ENCODE data around the gene KLK15.
"Not testable (repeated sequence)": the region's sequence is repeated elsewhere in the genome, so short reads cannot be mapped to it uniquely, and the experiment has no call there.

KLK15 gene

DNA sequence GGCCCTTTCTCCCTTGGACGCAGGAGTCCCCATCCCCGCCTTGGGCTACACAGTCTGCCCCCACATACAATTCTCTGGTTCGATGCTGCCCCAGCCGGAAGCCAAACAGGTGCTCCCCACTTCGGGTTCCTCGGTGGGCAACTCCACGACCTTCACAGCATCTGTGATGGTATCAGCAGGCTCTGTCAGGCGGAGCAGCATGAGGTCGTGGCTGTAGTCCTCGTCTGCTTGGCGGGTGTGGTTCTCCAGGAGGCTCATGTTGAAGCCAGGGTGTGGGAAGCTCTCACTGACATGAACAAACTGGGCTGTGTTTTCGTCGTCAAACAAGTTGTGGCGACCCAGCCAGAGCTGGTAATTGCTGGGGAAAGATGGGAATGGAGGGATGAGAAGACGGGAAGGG lies 13.3 kb downstream of the KLK15 start:
- no peak for DNase-seq

DNA sequence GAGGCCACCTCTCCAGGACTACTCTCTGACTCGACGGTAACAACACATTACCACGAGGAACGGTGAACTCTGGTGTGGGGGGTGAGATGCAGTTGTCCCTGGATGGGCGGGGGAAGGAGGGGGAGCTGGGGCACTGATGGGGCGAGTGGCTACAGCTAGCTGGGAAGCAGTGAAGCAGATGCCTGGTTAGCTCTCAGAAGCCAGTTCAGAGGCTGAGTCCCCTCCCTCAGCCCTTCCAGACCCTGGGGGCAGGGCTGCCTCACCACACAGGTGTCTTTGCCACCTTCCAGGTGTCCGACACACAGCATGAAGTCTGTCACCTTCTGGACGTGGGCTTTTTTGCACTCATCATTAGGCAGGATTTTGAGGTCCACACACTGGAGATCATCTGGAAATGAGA lies 13.7 kb downstream of the KLK15 start:
- DNase-seq: no peak

DNA sequence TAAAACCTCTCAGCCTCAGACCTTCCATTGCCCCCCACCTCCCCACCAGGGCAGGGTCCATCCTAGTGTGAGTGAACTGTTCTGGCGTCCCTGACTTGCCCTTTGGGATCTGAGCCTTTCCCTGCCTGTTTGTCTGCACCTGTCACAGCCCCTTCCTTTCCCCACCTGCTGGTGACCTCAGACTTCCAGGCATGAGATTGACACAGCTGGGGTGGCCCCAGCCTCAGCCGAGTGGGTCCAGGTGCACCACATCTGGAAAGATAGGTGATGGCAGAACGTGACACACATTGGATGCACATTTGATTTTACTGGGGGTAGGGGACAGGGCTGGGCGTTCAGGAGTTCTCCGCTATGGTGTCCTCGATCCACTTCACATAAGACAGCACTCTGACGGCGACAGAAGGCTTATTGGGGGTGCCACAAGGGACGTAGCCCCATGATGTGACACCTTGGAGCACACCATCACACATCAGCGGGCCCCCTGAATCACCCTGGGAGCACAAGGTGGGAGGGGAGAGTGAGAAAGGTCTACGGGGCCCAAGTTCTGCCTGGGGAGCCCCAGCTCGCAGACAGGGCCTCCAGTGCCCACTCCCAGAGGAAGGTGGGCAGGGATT lies 14.4 kb downstream of the KLK15 start:
- DNase-seq: no peak

DNA sequence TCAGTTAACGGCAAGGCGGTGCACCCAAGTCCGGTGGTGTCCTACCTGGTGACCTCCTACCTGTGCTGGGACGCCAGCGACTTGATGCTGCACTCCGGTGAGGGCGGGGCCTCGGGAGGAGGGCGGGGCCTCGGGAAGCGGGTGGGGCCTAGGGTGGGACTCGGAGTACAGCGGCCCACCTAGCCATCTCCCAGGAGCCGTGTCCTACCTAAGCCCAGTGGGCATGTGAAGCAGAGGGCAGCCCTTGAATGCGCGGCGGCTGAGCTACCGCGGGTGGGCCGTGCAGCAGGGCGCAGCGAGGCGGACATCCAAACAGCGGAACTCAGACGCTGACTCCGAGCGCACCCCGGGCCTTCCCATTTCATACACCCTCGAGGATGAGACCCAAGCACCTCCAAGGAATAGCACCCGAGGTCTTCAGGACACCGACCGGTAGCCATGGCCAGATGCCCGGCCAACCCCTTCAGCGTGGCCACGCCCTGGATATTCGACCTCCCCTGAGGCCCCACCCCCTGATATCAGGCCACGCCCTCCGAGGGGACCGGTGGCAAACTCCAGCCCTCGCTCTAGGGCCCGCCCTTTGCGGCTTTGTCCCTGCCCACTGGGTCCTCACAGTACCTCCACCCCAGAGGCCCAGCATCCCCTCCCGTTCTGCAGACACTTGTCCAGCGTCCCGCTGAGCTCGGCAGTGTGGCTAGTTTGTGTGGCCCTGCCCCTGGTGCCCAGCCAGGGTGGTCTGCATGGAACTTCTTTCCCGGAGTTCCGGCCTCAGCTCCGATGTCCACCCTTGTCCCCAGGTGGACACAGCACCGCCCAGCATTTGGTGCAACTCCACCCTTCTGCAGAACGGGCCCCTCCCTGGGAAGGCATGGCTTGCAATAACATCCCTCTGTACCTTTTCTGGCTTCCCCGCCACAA lies 15.2 kb downstream of the KLK15 start:
- DNase-seq: no peak

DNA sequence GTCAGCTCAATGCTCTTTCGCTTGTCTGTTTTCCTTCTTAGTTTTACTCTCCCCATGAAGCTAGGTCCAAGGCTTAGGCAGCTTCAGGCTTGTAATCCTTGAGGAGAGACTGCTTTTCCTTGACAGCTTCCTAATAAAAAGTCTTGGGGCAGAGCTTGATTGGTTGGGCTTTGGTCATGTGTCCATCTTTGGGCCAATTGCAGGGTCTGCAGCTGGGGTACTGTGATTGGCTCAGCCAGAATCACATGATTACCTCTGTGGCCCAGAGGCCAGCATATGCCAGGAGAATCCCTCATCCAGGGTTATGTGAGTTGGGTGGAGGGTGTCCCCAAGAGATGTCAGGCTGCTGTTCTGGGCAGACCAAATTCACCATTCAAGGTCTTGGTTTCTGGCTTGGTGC lies 17.9 kb downstream of the KLK15 start:
- DNase-seq: no peak

DNA sequence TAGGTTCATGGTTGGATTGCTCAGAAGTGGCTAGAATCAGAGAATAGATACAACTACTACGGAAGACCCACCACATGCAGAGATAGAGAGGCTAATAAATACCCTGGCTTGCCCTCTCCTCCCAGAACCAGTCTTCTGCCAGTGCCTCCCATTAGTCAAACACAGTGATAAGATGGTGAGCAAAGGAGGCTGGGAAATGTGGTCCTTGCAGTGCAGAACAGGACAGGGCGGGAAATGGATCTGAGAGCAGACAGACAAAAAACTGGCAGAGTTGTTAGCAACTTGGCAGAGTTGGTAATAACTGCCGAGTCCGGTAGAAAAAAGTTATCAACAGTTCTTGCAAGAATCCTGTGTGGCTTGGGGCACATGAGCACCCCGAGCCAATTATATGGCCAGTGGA lies 18.5 kb downstream of the KLK15 start:
- DNase-seq: no peak

DNA sequence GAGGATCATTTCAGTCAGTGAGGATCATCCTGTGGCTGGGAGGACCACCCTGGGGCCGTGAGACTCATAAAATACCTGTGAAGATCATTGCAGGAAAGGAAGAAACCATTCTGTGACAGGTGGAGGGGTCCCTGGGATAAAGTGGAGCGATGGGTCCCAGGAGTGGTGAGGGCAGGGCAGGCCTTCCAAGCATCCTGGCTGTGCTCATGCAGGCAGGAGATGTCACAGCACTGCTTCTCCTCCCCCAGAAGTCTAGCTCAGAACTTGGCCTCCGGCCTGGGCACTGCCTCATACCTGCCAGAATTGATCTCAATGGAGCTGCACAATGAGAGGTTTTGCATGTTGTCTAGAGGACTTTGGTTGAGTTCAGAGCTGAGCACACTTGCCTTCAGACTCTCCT lies 20.9 kb downstream of the KLK15 start:
- DNase-seq: no peak

DNA sequence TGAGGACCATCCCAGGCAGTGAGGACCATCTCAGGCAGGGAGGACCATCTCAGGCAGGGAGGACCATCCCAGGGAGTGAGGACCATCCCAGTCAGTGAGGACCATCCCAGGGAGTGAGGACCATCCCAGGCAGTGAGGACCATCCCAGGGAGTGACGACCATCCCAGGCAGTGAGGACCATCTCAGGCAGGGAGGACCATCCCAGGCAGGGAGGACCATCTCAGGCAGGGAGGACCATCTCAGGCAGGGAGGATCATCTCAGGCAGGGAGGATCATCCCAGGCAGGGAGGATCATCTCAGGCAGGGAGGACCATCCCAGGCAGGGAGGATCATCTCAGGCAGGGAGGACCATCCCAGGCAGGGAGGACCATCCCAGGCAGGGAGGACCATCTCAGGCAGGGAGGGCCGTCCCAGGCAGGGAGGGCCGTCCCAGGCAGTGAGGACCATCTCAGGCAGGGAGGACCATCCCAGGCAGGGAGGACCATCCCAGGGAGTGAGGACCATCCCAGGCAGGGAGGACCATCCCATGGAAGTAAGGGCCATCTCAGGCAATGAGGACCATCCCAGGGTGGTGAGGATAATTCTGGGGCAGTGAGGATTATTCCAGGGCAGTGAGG lies 21.6 kb downstream of the KLK15 start:
- DNase-seq: not testable (repeated sequence)

DNA sequence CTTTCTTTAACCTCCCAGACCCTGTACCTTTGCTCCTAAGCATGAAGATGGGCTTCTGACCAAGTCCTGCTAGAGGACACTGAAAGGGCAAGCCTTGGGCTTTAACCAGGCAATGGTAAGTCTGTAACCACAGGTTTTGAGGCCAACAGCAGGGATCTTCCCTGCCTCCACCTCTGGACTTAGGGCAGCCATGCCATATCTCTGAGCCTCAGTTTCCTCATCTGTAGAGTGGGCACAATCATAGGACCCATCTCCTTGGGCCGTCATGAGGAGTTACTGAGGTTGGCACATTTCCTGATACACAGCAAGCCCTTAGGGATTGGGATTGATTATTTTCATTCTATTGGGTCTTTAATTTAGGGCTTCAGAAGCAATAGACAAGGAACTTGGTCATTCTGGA lies 24.5 kb downstream of the KLK15 start:
- DNase-seq: no peak

DNA sequence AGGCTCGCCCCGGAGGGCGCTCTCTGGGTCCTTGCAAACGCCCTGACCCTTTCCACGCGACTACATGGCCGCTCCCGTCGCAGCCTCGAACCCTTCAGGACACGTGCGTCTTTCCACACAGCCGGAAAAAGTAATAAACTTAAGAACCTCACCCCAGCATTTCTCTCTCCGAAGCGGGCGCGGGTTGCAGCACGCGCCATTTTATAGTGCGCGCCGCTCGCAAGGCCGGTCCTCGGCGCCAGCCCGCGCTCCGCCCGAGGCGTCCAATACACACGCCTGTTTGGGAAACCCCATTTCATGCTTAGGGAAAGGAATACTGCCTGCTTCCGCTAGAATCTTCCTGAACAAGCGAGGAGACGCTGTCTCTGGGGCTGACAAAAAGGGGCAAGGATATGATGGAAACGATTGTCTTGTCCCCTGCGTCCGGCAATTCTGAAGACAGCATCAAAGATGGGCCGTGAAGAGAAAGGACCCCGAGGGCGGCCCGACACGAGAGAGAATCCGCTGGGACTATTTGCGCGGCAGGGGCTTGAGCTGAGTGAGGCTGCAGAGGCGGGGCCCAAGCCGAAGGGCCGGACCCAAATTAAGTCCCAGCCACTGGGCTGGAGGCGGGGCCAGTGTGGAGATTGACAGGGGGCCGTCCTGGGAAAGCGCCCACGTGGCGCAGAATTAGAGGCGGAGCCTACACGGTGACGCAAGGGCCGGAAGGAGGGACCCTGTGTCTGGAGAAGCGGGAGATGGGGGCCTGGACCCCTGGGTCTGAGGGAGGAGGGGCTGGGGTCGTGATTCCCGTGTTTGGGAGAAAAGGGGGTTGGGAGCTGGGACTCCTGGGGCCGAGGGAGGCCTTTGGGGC lies 28.7 kb downstream of the KLK15 start:
- DNase-seq: peak; percentile 98

DNA sequence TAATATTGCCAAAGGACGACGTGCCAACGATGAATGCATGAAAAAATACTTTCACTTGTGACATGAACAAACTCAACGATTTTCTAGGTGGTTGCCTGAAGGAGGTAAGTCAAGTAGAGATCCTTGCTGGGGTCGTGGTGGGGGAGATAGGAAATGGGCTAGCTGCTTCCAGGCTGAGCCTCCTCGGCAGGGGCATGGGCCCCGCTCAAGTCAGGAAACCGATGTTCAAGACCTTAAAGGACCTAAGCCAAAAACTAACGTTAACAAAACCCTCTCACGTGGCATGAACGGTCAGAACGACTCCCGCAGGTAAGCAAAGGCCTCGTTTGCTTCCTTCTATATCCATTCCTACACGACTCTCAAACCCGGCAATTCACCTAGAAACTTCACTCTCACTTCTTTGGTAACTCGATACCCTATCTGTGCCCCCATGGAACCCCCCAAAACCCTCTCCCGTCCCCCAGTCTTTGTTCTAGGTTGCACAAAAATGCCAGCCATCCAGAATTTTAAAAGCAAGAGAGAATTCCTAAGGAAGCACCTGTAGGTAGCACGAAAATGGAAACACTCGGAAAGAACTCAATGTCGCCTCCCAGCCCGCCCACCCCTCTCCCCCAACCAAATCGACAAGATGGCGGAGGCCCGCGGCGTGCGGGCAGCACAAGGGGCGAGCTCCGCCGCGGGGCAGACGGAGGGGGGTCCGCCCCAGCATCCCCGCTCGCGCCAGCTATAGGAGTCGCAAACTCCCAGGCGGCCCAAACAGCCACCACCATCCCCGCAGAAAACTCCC lies 29.5 kb downstream of the KLK15 start:
- no peak for DNase-seq

DNA sequence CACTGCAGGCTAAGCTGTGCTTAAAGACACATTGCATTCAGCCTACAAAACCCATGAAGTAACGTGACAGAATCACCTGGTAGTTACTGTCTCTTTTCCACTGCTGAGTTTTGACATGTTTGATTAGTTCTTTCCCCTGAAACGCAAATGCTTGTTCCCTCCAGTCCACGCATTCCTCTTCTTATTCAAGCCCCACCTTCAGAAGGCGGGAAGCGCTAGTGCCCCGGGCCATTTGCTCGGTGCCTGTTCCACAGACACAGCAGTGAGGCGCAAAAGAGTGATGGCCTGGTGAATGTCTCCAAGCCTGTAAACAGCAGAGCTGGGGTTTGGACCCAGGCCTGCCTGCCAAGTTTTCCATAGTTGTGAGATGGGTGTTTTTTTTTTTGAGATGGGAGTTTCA lies 32.3 kb downstream of the KLK15 start:
- no peak for DNase-seq

DNA sequence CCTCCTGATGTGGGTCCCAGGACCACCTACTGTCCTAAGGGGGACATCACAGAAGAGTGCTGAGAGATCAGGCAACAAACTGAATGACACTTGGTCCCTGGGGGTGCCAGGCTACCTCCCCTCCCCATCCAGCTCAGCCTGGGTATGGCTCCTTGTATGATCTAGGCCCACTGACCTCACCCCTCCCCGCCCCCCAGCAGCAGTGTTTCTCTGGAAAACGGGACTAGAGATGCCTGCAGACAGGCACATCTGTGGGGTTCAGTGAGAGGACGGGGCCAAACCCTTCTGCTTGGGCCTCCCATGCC lies 33.9 kb downstream of the KLK15 start:
- DNase-seq: no peak

DNA sequence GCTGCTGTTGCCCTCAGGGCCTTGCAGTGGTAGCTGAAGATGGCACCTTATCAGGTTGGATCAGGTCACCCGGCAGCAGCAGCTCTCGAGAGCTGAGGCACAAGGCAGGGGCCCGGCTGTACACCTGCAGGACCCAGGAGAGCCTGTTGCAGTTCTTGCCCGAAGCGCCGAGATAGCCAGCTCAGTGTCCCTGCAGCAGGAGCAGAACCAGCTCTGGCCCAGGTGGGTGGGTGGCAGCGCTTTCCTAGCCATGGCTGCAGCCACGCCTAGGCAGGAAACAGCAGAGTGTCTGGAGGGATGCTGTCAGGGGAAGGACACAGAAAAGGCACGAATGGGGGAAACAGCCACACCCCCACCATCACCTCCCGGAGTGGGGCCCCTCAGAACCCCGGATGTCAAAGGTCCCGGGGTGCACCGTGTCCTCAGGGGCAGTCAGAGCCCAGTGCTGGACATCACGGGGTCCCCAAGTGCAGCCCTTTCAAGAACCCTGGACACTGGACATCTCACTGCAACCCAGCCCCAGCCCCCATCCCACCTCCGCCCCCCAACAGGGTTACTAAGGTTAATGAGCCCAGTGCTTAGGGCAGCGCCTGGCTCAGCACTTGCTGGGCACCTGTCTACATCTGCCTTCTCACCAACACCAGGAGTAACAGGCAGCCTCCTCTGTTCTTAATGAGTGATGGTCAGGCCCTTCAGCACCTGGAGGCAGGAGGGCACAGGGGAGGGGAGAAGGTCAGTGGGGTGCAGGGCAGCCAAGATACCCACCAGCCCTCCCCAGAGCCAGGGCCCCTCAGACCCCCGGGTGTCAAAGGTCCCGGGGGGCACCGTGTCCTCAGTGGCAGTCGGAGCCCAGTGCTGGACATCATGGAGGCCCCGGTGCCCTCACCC lies 34.5 kb downstream of the KLK15 start:
- no peak for DNase-seq

DNA sequence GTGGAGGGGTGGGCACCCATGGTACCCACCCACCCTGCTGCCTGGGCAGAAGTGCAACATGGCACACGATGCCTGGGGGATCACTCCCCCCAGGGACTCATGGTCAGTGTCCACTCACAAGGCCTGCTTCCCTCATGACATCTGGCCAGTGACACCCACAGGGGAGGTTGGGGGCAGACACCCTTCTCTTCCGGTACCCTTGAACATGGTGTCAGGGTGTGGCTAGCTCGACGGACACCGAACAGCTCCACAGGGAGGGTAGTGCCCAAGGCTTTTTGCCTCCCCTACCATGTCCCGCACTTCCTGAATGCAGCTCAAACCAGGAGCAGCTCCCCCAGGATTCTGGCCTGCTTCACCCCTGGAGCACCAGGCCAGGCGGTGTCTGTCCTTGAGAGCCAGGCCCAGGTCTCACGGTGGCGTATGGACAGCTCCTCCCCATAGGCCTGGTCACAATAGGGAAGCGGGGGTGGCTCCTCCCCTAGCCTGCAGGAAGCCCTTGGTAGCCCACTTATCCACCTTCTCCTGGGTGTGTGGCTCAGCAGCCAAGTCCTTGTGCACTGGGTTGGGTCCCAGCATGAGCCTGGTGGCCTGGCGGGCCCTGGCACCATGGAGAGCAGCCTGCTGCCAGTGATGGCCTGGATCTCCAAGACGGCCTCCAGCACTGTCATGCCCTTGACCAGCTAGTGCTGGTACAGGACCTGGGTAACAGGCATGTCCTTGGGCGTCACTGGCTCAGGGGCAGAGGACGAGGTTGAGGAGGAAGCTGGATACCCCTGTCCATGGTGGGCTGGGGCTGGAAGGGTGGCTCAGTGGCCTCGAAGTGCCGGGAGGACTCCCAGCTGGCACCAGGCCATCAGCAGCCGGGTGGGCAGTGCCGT lies 35.4 kb downstream of the KLK15 start:
- no peak for DNase-seq

DNA sequence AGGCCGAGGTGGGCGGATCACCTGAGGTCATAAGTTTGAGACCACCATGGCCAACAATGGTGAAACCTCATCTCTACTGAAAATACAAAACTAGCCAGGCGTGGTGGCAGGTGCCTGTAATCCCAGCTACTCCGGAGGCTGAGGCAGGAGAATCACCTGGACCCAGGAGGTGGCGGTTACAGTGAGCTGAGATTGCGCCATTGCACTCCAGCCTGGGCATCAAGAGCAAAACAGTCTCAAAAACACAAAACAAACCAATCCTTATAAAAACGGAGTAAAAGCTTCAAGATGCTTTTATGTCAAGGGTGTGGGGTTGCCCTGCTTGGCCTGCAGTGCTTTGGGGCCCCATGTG lies 36.0 kb downstream of the KLK15 start:
- DNase-seq: no peak

DNA sequence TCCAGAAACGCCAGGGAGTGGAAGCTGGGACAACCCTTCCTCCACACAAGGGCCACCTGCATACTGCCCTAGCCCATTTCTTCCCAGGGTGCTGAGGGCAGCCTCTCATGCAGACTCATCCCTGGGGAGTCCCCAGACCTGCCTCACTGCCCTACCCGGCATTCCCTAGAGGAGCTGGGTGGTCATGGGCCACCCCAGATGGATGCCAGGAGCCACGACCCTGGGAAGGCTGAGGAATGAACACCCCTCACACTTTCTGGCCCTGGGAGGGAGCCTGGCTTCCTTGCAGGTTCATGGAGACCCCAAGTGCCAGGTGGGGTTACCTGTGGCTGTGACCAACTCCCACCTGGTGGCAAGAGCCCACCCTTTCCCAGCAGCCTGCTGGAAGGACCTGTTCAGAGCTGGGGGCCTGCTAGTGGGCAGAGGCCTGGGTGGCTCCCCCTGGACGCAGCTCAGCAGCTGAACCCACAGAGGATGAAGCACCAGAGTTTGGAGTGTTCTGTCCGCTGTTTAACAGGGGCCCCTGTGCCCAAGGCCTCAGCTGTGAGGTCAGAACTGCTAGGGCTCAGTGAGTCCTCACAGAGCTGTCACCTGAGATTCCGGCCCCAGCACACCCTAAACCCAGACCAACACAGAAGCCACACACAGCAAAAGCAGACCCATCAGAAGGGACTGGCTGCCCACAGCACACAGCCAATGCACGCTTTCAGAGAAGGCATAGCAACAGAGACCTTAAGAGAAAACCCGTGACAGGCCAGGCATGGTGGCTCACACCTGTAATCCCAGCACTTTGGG lies 36.5 kb downstream of the KLK15 start:
- no peak for DNase-seq

DNA sequence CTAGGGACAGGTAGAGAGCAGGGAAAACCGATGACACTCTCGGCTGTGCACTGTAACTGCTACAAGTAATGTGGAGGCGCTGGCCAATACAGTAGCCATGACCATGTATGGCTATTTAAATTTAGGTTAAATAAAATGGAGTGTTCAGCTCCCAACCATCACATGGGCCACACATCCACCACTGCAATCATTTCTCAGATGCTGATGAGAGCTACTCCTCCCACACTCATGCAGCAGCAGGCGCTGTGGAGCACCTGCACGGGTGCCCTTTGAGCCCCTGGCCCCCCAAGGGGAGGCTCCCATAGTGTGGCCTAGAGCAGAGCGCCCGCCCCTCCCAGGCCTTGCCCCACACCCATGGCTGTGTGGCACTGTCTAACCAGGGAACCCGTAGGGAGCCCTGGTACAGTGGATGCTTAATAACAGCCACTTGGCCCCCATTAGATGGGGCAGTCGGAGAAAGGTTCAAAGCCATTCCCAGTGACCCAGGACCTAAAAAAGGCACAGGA lies 37.2 kb downstream of the KLK15 start:
- DNase-seq: no peak

DNA sequence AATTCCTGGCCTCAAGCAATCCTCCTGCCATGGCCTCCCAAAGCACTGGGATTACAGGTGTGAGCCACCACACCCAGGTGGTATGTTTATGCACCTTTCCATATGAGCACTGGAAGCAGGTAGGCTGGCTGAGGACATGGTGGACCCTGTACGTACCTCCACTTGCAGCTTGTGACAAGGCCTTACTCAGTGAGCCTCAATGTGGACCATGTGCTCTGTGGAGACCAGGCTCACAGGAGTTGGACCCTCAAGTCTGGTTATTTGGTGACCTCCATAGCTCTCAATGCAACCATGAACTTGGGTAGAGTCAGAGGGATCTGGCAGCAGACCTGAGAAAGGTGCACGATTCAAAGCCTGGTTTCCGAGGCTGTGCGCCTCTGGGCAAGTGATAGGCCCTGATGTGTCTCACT lies 37.7 kb downstream of the KLK15 start:
- no peak for DNase-seq
